HG03378 (cell line): ENCODE results near the gene IDH2.
A peak's percentile ranks its signal among the peaks of the same experiment; 100 is the strongest.

ENCODE experiments used
- ATAC-seq: cut with Tn5 transposase; IDR thresholded peaks from one replicate; pipeline ENCODE4 v1.9.1; 2021; ENCODE audit warnings: mild to moderate bottlenecking, moderate library complexity; ENCODE audit not compliant: unreplicated experiment

The IDH2 gene

DNA sequence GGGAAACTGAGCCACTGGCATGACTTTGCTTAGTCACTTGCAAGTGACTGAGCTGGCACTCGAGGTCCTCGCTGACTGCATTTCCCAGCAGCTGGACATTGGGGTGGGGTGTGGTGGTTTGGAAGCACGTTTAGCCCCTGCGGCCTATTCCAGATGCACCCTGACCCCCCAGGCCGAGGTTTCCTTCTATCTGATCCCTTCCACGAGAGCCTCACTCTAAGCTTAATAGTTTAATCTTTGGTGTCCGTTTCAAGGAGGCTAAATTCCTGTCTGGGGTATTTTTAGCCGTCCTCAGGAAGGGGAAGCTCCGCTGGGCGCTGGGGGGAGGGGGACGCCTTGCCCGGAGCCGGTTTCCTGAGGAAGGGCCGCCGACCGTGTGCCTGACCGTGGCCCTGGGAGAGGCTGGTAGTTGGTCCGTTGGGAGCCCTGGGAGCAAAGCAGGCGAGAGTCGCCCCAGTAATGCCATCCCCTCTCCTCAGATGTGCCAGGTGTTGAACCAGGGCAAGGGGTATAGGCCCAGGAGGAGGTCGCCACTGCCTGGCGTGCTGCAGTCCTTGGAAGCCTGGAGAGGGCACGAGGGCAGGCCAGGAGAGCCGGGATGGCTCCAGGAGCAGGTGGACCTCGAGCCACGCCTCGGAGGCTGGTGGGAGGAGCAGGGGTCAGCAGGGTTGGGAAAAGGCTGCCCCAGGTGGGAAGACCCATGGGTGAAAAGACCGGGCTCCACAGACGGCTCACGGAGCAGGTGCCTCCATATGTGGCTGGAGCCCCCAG, 37.2 kb downstream of the IDH2 start:
- ATAC-seq: no peak

DNA sequence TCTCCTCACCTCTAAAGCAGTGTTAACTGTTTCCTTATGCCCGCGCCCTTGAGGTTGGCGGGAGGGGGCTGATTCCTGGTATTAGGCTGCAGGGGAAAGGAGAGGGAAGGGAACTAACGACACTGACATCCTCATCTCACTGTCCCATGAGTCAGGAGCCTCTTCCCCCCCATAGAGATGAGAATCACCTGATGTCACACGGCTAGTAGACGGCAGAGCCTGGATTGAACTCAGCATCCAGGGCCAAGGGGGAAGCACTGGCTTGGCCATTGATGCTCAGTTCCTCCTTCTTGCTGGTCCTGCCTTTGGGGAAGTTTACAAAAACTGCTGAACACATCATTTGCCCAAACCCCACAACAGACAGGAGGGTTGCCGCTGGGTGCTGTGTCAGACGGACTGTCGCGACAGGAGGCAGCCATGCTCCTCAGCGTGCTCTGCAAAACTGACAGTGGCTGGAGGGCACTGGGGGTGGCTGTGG, 38.5 kb downstream of the IDH2 start:
- ATAC-seq: no peak

DNA sequence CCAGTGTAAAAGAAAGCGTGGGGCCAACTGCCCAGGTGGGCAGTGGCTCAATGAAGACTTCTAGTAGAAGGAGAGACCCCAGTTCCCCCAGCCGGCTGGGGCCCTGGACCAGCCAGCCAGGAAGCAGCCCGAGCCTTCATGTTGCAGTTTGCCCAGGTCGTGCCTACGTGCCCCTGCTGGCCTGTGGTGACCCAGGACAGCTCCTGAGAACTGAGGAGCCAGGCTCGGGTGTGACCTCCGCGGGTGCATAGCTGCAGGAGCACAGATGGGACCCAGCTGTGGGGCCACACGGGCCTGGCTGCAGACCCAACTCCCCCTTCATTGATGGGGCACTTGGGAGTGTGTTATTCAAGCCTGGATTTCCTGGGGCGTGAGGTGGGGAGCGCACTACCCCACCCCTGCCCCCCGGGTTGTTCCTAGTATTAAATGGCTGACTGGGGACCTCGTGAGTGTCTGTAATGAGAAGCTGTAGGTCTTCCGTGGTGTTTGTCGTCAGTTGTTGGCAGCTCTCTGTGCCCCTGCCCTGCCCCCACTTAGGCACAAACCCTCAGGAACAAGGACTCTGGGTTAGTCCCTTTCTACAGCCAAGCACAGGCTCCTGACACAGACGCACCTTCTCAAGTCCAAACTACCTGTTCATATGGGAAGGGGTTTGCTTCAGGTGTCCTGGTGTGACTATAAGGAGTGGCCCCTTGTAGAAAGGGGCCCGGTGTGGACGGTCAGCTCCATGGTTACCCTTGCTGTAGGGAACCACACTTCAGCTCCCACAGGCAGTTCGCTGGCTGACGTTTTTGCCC, 39.1 kb downstream of the IDH2 start:
- no peak for ATAC-seq

DNA sequence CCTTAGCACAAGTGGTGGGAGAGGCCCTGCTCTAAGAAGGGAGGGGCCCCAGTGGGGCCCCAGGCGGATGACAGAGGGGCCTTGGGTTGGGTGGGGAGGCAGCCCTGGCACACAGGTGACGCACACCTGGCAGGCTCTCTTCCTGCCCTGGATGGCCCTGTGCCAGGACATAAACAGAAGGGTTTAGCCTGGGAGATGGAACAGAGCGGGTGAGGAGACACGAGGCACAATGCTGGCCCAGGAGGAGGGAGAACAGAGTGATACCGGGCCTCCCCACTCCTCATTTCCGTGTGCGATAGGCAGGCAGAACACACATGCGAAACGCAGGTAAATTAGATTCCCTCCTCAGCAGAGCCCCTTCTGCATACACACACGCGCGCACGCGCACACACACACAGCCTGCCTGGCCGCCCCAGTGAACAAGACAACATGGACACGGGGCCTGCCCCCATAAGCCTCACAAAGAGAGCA, 39.8 kb downstream of the IDH2 start:
- no peak for ATAC-seq

DNA sequence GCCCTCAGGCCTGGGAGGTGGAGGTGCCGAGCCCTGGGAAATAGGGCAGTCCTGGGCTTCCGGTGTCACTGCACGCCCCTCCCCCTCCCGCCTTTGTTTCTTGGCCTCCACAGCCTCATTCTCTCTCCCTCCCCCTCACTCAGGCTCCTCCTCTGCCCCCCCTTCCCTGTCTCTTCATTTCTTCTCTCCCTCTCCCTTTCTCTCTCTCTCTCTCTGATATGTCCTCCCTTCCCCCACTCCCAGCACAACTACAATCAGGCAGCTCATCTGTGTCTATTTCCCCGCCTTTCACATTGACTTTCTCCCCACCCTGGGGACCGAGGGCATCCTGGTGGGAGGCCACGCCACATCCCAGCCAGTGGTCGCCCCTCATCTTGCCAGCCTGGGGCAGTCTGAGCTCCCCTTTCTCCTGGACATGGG, 40.2 kb downstream of the IDH2 start:
- no peak for ATAC-seq

DNA sequence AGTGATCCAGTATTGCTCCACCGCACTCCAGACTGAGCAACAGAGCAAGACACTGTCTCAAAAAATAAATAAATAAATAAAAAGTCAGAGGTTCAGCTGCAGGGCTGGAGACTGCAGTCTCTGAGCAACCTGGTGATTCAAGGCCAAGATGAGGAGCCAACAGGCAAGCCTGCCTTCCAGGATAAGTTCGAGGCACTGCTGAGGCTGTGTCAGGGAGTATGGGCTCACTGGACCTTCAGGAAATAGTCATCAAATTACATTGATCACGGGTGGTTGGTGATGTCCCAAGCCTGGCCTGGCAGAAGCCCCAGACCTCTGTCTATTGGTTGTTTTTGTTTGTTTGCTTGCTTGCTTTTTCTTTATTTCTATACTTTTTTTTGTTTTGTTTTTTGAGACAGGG, 41.5 kb downstream of the IDH2 start:
- ATAC-seq: no peak

DNA sequence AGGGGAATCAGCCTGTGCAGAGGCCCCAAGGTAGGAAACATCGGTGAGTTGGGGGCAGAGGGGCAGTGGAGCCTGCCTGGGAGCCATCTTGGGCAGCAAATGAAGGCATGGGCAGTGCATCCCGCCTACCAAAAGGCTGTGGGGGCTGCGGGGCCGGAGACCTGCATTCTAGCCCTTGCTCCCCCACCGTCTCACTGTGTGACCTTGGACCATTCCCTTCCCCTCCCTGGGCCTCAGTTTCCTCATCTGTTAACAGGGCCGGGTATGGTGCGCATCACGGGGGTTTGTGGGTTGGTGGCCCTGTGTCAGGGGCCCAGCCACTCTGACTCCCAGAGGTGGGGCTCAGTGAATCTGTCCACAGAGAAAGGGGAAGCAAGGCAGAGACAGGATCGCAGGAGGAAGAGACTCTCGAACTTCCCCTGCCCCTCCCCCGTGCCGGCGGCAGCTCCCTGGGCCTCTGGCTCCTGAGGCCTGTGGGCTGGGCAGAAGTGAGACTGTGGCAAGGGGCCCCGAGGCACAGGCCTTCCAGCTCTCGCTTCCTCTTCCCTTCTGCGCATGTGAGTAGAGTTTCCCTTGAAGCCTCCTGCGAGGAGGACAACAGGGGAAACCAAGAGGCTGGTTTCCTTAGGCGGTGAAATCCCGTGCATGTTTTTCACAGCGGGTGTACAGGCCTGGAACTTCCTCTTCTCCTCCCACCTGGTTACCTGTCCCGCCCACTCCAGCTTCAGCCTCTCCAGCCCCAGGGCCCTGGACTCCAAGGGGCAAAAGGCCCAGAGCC, 42.9 kb downstream of the IDH2 start:
- peak; percentile 90 for ATAC-seq

DNA sequence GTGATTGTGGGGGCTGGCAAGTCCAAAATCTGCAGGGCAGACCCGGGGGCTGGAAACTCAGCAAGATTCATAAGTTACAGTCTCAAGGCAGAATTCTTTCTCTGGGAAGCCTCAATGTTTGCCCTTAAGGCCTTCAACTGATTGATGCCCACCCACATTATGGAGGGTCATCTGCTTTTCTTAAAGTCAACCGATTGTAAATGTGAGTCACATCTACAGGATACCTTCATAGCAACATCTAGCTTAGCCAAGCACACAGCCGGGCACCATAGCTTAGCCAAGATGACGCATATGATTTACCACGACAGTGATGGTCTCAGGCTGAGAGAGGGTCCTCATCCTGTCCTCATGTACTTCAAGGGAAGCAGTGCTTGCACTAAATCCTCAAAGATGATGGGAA, 43.5 kb downstream of the IDH2 start:
- no peak for ATAC-seq

DNA sequence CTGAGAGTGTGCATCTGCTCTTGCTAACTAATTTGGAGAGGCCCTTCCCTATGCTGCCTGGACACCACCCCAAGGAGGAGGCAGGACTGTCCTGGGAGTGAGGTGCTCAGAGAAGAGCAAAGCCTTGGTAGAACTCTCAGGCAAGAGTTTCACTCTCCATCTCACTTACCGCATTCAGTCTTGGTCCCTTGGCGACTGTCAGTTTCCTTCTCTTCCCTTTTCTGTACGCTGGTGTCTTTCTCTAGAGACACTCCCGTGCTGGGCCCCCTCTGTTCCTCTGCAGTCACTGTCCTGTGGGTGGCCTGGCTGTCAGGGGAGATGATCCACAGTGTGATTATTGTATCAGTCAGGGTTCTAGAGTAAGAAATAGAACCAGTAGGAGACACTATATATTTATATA, 44.0 kb downstream of the IDH2 start:
- peak; percentile 40 for ATAC-seq

DNA sequence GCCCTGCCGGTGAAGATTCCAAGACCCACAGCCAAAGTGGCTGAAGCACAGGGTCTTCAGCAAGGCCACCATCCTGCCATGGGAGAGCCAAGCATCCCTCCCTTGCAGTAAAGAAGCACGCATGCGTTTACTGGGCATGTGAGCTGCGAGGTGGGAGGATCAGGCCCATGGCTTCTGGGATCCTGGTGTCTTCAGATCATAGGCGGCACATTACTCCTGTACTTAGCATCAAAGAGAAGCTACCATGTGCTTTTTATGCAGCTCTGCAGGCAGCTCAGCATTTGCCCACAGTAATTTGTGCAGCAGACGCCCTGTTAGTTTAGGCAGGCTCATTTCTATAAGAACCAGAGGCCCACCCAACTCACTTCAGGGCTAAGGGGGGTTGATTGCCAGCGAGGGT, 45.7 kb downstream of the IDH2 start:
- ATAC-seq: no peak

DNA sequence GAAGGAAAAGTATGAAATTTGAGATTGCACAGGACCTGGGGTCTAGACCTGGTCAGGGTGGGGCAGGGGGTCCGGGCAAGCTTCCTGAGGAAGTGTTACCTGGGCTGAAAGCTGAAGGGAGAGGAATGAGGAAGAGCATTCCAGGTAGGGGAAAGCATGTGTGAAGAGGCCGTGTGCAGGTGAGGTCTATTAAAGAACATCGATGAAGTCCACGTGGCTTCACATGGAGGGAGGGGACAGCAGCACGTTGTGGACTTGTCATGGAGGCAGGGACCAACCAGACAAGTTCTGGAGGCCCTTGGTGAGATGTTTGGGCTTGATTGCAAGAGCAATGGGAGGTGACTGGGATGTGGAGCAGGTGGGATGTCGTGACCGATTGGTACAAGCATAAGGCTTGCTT, 47.1 kb downstream of the IDH2 start:
- no peak for ATAC-seq

DNA sequence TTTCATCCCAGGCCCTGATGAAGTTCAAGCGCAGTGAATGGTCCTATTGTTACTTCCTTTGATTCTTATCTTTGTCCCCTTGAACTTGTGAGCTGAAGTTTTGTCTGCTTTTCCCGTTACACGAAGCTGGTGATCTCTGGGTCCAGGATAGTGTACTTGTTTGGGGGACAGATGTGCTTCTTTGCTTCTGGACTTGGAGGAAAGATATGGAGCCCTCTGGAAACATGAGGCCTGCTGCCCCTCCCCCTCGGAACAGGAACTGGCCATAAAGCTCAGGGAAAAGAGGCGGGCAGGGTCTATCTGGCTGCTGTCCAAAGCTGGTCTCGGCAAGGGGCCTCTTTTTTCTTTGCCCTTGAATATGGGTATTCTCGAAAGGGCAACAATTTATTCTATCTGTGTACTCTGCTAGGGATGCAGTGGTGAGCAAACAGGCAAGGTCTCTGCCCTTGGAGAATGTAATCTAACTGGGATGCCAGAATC, 47.6 kb downstream of the IDH2 start:
- ATAC-seq: no peak

DNA sequence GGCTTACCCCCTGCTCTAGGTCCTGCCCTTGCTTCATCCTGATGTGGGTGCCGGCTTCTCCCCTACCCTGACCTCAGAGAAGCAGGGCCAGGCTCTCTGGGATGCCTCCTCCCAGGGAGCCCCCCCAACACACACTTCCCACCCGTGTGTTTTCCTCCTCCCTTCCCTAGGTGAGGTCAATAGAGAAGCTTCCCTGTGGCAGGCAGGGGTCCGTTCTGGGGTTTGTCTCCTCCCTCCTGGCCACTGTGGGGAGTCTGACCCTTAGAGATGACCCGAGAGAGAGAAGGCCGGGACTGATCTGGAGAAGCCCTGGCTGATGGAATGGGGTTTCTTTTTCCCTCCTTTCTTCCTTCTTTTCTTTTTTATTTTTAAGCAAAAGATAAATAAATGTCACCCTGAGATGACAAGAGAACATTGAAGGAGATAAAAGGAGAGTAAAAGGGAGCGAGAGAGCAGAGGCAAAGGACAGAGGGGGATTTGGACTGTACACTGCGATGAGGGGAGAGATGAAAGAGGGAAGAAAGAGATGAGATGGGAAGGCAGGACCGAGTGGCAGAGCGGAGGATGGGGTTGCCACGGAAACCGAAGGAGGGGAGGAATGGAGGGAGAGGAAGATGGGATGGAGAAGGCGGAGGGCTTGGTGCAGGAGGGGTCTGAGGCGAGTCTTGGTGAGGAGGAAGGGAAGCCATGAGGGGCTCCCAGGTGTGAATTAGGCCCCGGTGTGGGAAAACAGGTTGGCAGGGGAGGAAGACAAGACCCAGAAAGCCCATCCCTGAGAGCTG, 48.4 kb downstream of the IDH2 start:
- no peak for ATAC-seq

DNA sequence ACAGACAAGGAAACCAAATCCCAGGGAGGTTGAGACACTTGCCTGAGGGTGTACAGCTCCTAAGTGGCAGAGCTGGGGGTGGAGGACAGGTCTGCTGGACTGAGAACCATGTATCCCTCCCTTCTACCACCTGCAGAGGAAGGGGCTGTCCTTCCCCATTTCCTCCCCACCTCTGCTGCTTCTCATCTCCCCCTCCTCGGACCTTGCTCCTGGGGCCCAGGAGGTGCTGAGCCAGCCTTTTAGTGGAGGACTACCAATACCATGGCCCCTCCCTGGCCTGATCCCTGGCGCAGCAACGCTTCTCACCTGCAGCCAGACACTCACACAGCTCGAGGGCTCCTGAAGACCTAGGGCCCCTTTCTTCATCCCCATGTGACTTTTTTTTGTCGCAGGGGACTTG, 50.4 kb downstream of the IDH2 start:
- no peak for ATAC-seq

DNA sequence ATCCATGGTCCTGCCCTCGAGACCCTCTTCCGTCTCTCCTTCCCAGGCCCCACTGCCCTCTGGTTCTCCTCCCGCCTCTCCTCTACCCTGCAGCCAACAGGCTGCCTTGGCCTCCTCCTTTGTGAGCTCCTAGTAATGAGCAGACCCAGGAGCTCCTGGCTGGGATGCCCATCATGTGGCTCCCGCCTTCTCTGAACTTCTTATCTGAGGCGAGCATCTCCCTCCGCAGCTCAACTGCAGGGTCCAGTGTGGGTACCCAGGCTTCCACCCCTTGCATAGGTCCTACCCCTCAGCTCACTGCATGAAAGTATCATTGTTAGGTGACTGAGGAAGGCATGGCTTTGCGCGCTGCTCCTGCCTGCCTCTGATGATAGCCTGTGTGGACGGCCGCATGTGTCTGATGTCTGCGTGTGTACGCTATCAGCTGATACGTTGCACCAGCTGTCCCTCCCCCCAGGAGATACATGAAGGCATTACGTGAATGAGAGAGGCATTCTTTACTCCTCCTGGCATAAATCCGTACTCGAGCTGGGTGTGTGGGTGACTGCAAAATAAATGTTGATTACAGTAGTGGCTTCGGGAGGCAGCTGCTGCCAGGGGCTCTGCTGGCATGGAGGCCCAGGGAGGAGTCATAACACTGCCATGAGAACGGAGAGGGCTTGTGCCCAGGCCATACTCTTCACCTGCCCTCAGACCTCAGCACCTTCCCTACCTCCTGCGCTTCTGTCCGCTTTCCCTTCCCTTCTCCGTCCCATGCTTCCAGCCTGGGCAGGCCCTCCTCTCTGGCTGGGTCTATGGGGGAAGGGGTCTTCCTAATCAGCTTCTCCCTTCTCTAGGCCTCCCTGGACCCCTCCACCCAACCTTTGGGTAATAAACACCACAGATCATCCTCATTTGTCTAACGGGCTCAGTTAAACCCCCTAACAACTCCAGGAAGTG, 52.3 kb downstream of the IDH2 start:
- no peak for ATAC-seq

DNA sequence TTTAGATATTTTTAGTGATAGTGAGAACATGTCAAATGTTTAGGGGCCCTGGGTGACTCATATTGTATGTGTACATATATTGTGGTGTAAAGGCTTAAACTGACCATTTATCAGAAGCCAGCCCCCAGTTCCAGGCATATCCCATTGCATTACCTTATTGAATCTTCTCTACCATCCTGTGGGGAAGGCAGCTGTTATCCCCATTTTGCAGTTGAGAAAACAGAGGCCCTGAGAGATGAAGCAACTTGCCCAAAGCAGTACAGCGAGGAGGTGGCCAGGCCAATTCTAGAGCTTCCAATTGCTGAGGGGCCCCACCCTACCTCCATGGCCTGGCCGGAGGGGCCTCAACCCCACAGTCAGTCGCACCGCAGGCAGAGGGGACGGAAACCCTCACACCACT, 53.2 kb downstream of the IDH2 start:
- no peak for ATAC-seq

DNA sequence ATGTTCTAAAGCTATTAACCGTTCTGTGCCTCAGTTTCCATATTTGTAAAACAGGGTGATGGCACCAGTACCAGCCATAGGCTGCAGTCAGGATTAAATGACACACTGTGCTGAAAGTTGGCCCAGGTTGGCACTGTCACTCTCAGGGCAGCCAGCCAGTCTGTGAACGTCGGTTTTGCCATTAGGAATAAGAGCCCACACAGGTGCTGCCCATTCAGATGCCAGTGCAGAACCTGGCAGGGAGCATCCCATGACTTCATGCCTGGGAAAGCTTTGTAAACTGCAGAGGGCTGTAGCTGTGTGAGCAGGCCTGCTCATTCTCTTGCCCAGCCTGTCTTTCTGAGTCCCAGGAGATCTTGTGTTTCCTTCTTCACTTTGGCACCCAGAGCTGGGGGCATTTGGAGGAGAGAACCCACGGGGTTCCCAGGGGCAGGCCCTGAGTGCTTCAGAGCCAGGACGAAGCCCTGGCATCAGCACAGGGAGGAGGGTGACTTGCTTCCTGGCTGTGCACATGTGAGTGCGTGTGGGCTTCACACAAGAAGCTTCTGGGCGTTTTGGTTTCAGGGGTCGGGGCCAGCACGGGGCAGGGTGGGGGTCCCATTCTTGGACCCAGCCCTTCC, 54.2 kb downstream of the IDH2 start:
- ATAC-seq: no peak

DNA sequence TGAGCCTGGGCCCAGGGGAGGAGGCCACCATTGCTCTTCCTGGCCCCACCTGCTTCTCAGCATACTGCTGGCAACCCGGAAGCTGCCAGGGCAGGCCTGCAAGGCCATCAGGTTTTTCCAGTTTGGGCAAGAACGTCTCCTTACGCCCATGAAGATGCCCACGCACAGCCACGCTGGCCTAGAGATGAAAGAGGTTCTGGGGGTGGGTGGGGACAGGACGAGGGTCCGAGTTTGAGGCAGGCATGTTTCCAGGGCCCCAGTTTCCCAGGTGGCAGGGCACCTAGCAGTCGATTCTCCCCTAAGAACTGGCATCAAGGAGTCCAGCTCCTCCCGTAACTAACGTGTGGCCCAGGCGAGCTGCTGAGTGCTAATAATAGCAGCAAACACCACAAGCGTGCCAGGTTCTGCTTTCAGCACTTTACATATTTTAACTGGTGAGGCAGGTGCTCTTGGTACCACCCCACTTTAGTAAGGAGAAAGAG, 55.3 kb downstream of the IDH2 start:
- no peak for ATAC-seq

DNA sequence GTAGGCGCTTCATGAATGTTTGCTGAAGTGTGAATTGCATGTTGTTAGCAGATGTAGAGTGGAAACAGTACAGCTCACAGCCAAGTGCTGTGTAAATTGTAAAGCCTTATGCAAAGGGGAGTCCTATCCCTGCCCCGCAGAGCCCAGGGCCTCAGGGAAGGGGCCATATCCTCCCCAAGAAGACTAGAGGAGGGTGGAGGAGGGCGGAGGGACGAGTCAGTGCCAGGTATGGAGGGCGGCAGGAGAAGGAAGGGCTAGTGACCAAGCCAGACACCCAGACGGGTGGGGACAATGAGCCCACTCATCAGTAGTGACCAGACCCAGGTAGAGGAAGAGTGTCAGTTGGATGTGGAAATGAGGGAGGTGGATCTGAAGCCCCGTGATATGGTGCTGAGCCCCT, 56.0 kb downstream of the IDH2 start:
- ATAC-seq: no peak
